ENCODE results near the gene GSK3A.

GSK3A gene

GRCh38 chr19:42242512-42243409, at the start of gene GSK3A:
GSK3A (minus strand) TSS chr19:42242602; CDS start chr19:42242465, 137 bp downstream.
- in situ Hi-C loops (cut with HindIII; ENCODE audit: low sequenced_read_pairs): no loop called here
- no peak for TF ChIP-seq CTCF (IDR thresholded peaks at IDR 0.05; ENCODE audit: low read depth, low read length)
- DNase-seq (ENCODE audit: low read depth, low spot score): peak; percentile 100
- H3K4me3 ChIP-seq (ENCODE audit: low read depth, low read length): peak within 1 kb of the TSS; percentile 90

- TF ChIP-seq CTCF (IDR thresholded peaks at IDR 0.05; ENCODE audit: low read depth, low read length): no peak
- no peak overlapping the region for H3K4me3 ChIP-seq (ENCODE audit: low read depth, low read length)
- no peak for DNase-seq (ENCODE audit: low read depth, low spot score)
- in situ Hi-C loops (cut with HindIII; ENCODE audit: low sequenced_read_pairs): no loop called here
Measured at GRCh38 chr19:42291435-42291810, 49.0 kb upstream of the GSK3A start.

GRCh38 chr19:42290523-42291434, 48.4 kb upstream of the GSK3A start:
- DNase-seq (ENCODE audit: low read depth, low spot score): no peak
- peak; percentile 54 for TF ChIP-seq CTCF (IDR thresholded peaks at IDR 0.05; ENCODE audit: low read depth, low read length)
- in situ Hi-C loops (cut with HindIII; ENCODE audit: low sequenced_read_pairs): no loop called here
- no peak overlapping the region for H3K4me3 ChIP-seq (ENCODE audit: low read depth, low read length)

GRCh38 chr19:42290136-42290522, 47.7 kb upstream of the GSK3A start:
- no peak overlapping the region for H3K4me3 ChIP-seq (ENCODE audit: low read depth, low read length)
- no peak for TF ChIP-seq CTCF (IDR thresholded peaks at IDR 0.05; ENCODE audit: low read depth, low read length)
- no peak for DNase-seq (ENCODE audit: low read depth, low spot score)
- in situ Hi-C loops (cut with HindIII; ENCODE audit: low sequenced_read_pairs): no loop called here

- in situ Hi-C loops (cut with HindIII; ENCODE audit: low sequenced_read_pairs): no loop called here
- H3K4me3 ChIP-seq (ENCODE audit: low read depth, low read length): no peak overlapping the region
- TF ChIP-seq CTCF (IDR thresholded peaks at IDR 0.05; ENCODE audit: low read depth, low read length): no peak
- no peak for DNase-seq (ENCODE audit: low read depth, low spot score)
Measured at GRCh38 chr19:42289556-42290041, 47.2 kb upstream of the GSK3A start.

- in situ Hi-C loops (cut with HindIII; ENCODE audit: low sequenced_read_pairs): no loop called here
- peak; percentile 11 for TF ChIP-seq CTCF (IDR thresholded peaks at IDR 0.05; ENCODE audit: low read depth, low read length)
- no peak for DNase-seq (ENCODE audit: low read depth, low spot score)
- no peak overlapping the region for H3K4me3 ChIP-seq (ENCODE audit: low read depth, low read length)
Measured at GRCh38 chr19:42288881-42289555, 46.6 kb upstream of the GSK3A start.
